Renal cortex interstitium (tissue), 11 donors: ENCODE data around the gene UGDH. TPM values are rescaled to one million over a fixed set of nuclear protein-coding genes. Genes with fewer than 3 reads are reported as not detected.
"Not testable (repeated sequence)": the region's sequence is repeated elsewhere in the genome, so short reads cannot be mapped to it uniquely, and the experiment has no call there.

ENCODE experiments used
- DNase-seq, 11 donors: peaks; one replicate each; pipeline ENCODE4 v3.0.0-alpha.2; 2013; ENCODE audit warnings: low read depth in 9 of 11, low spot score in 4 of 11; ENCODE audit errors: extremely low read depth in 1 of 11
- polyA plus RNA-seq, 3 donors: library from polyadenylated mRNA; unstranded; fragments of 120-200 nt; gene quantifications; one replicate each; pipeline ENCODE4 v1.2.1, GENCODE V29; 2013; ENCODE audit not compliant: insufficient read length in 3 of 3

UGDH gene
- polyA plus RNA-seq, 3 donors = 94.8 to 123 (median 96.3) TPM

- DNase-seq = no peak
Measured at GRCh38 chr4:39510348-39510929, 16.8 kb downstream of the UGDH start.

GRCh38 chr4:39505581-39505980 is 21.7 kb downstream of the UGDH start:
- no peak for DNase-seq

GRCh38 chr4:39504538-39504937 is 22.7 kb downstream of the UGDH start:
- no peak for DNase-seq

GRCh38 chr4:39502664-39503035 is 24.6 kb downstream of the UGDH start:
- DNase-seq = not testable (repeated sequence)

GRCh38 chr4:39502019-39502663 is 25.1 kb downstream of the UGDH start:
- no peak for DNase-seq

- no peak for DNase-seq
Measured at GRCh38 chr4:39498727-39499020, 28.6 kb downstream of the UGDH start.

GRCh38 chr4:39497909-39498726 is 29.1 kb downstream of the UGDH start:
- no peak for DNase-seq

GRCh38 chr4:39495446-39496213 is 31.6 kb downstream of the UGDH start:
- DNase-seq = no peak

- DNase-seq = no peak
Measured at GRCh38 chr4:39494354-39494753, 32.9 kb downstream of the UGDH start.

GRCh38 chr4:39490322-39490721 is 36.9 kb downstream of the UGDH start:
- no peak for DNase-seq

GRCh38 chr4:39486221-39486804 is 40.9 kb downstream of the UGDH start:
- no peak for DNase-seq

- no peak for DNase-seq
Measured at GRCh38 chr4:39484582-39485272, 42.5 kb downstream of the UGDH start.

- no peak for DNase-seq
Measured at GRCh38 chr4:39480902-39481695, 46.1 kb downstream of the UGDH start.

- no peak for DNase-seq
Measured at GRCh38 chr4:39480251-39480650, 47.0 kb downstream of the UGDH start.

GRCh38 chr4:39476187-39476895 is 50.9 kb downstream of the UGDH start:
- DNase-seq = no peak

GRCh38 chr4:39472396-39472795 is 54.8 kb downstream of the UGDH start:
- DNase-seq = no peak

- no peak for DNase-seq
Measured at GRCh38 chr4:39470402-39470801, 56.8 kb downstream of the UGDH start.
